Pancreas (tissue), 10 donors: Measurements from ENCODE around the gene UROS. TPM values are rescaled to one million over a fixed set of nuclear protein-coding genes. Genes with fewer than 3 reads are reported as not detected.

Source experiments
- ATAC-seq, 4 donors: fragments of 200-7000 bp; cut with Tn5 transposase; one replicate each; pipeline versions ENCODE4 v1.8.0 to v1.9.1; 2020; ENCODE audit warnings: mild to moderate bottlenecking in 4 of 4, moderate library complexity in 4 of 4
- DNase-seq, 6 donors: peaks; one replicate each; pipeline ENCODE4 v3.0.0-alpha.2; 2020
- FAIRE-seq: peaks from 2 replicates; lab custom pipeline; 2012; peaks lifted over from hg19 to GRCh38; lab: Jason Lieb, UNC
- H3K27ac ChIP-seq, 4 donors: fragments of 200-600 bp; sonication (generic); 1 replicate in 3 of 4; 2 replicates in 1 of 4; pipeline versions ENCODE4 v1.5.0 to v1.8.0; 2020
- H3K27me3 ChIP-seq, 4 donors: fragments of 200-600 bp; one replicate each; pipeline ENCODE4 v1.8.0; 2021
- H3K36me3 ChIP-seq, 3 donors: fragments of 200-600 bp; sonication (generic) in 1 of 3; one replicate each; pipeline versions ENCODE4 v1.5.0 to v1.8.0; 2020 to 2021
- H3K4me1 ChIP-seq, 3 donors: fragments of 200-600 bp; one replicate each; pipeline ENCODE4 v1.8.0; 2021
- H3K4me3 ChIP-seq, 4 donors: fragments of 200-600 bp; sonication (generic) in 2 of 4; one replicate each; pipeline versions ENCODE4 v1.5.0 to v1.8.0; 2020 to 2021
- H3K9me3 ChIP-seq, 4 donors: fragments of 200-600 bp; one replicate each; pipeline ENCODE4 v1.8.0; 2021
- WGBS, 2 donors: extraction: QIAGEN DNeasy Blood & Tissue Kit; methylation state at CpG; one replicate each; pipeline ENCODE4 v1.1.7; 2013; 5-methylcytosine and 5-hydroxymethylcytosine counted together
- intact Hi-C, 3 donors: fragments of 100-400 bp; cut with DNase I; formaldehyde crosslinking; loops; one replicate each; pipeline versions ENCODE4 v1.11.1 to v1.14.2; 2022
- polyA plus RNA-seq, 2 donors: library from polyadenylated mRNA; stranded (reverse); fragments of 200-250 nt; gene quantifications; one replicate each; pipeline ENCODE4 v1.2.3, GENCODE V29; 2013
- total RNA-seq, 6 donors: library from RNA; stranded (reverse); fragmentation: NEBNext Ultra II Directional in 4 of 6; extraction: Animal tissue kit (Norgen Biotek cat#: 25700) in 4 of 6; gene quantifications; one replicate each; pipeline versions ENCODE4 v1.2.1 to v1.2.4, GENCODE V29; 2021 to 2023
- TF ChIP-seq, protein P1 (sequence below), 4 donors: fragments of 200-600 bp; sonication (generic) in 3 of 4; IDR thresholded peaks; one replicate each; pipeline versions ENCODE4 v1.5.0 to v1.8.0; 2021; ENCODE audit warnings: antibody characterized with exemption in 4 of 4
- donor health status: healthy with polysubstance abuse.
- donor health status: DM: no; HTN: no; CAD: no; lungs with moderate emphysema.
- donor health status: DM: no; HTN: no; CAD: no.
- donor health status: control.
- donor health status: control.
- donor health status: Bipolar disorder and iron deficiency.
- donor health status: DM: yes; HTN: yes; CAD: no.
- donor health status: DM: no; HTN: no; CAD: no.
- donor health status: DM: no; HTN: no; CAD: no.
- donor health status: DM: yes; HTN: yes; CAD: no.

The UROS gene
- total RNA-seq (10 to 100 TPM; 12.8 to 20.1 (median 18.1) TPM), polyA plus RNA-seq (10 to 100 TPM; 30.4 to 34.4 TPM)

DNA sequence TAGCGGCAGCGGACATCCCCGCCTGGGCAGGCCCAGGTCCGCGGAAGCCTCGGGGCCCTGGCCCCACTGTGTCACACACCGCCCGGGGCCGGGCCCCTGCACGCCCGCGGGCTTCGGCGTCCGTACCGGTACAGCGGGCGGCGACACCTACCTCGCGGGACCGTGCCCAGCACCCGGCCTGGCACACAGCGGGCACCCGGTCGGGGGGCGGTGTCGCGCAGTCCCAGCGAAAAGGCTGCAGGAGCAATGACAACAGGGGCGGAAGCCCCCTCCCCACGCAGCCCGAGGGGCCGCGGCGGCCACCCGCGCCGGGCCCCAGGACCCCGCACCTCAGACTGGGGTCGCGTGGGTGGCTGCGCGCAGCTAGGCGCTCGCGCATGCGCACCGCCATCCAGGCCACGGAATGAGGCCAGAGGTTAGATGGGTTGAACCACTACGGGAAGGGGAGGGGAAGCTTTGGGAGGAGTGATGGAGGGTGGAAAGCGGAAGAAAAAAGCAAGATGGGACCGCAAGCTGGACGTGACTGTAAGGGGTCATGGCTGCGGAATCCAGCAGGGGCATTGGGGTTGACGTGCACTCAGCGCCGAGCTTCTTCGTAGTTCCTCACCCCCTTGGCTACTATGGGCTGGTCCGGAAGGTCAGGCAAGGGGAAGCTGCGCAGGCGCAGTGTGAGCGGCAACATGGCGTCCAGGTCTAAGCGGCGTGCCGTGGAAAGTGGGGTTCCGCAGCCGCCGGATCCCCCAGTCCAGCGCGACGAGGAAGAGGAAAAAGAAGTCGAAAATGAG is at the start of gene UROS, which contains the start of gene BCCIP:
UROS (minus strand) TSS at position 381 of the 785 bp plus-strand sequence. CDS start 6,759 bp downstream, outside the sequence.
BCCIP (plus strand) TSS at position 669 of the 785 bp plus-strand sequence; CDS start at position 681, 12 bp downstream.
- intact Hi-C loops, result no loop called here
- peak within 1 kb of the TSS; percentile 89 to 99 (median 97) for H3K4me3 ChIP-seq
- WGBS, 2 donors, result 0% methylated on average over 70 to 74 of the region's 74 CpGs
- DNase-seq (peak; percentile 85 to 98 (median 90)), FAIRE-seq (no peak), ATAC-seq (peak; percentile 93 to 97 (median 95))
- no peaks in the 10 kb centered on the region for H3K9me3 ChIP-seq
- peaks cover 0 to 8% (median 3%) of the 10 kb centered on the region in 3 donors for H3K36me3 ChIP-seq
- H3K27ac ChIP-seq, result peak within 1 kb of the TSS; percentile 82 to 94 (median 90)
- peaks cover 23 to 27% (median 24%) of the 10 kb centered on the region in 3 donors for H3K4me1 ChIP-seq
- no peaks in the 10 kb centered on the region for H3K27me3 ChIP-seq
- TF ChIP-seq, protein P1, sequence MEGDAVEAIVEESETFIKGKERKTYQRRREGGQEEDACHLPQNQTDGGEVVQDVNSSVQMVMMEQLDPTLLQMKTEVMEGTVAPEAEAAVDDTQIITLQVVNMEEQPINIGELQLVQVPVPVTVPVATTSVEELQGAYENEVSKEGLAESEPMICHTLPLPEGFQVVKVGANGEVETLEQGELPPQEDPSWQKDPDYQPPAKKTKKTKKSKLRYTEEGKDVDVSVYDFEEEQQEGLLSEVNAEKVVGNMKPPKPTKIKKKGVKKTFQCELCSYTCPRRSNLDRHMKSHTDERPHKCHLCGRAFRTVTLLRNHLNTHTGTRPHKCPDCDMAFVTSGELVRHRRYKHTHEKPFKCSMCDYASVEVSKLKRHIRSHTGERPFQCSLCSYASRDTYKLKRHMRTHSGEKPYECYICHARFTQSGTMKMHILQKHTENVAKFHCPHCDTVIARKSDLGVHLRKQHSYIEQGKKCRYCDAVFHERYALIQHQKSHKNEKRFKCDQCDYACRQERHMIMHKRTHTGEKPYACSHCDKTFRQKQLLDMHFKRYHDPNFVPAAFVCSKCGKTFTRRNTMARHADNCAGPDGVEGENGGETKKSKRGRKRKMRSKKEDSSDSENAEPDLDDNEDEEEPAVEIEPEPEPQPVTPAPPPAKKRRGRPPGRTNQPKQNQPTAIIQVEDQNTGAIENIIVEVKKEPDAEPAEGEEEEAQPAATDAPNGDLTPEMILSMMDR (IDR thresholded peaks at IDR 0.05), result no peak

DNA sequence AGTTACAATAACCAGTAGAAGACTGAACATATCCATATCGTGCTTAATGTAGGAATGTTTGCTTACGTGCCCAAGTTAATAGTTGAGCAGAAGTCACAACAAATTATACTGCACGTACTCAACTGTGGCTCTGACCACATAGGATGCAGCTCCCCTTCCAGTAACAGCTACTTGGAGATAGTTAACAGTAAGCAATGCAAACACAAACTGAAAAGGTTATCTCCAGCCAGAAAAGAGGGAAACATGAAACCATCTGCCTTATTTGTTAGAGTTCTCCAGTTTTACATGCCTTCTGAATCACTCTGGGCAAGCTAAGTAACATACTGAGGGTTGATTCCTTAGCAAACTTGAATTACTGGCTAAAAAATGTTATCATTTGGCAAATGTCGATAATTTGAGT is 48.3 kb upstream of the UROS start:
- Histone ChIP-seq H3K36me3 (peaks cover 0 to 5% (median 5%) of the 10 kb centered on the region in 3 donors), H3K27ac (no peak overlapping the region), H3K9me3 (no peaks in the 10 kb centered on the region), H3K4me1 (peaks cover 3 to 8% (median 8%) of the 10 kb centered on the region in 3 donors), H3K4me3 (no peak overlapping the region), H3K27me3 (no peaks in the 10 kb centered on the region)
- no peak for DNase-seq
- FAIRE-seq, result no peak
- TF ChIP-seq, protein P1 (IDR thresholded peaks at IDR 0.05), result no peak
- ATAC-seq, result peak in 1 of 4 donors; percentile 22
- intact Hi-C loops, result no loop called here
- WGBS, 2 donors, result 59 to 69% methylated on average over 4 of the region's 4 CpGs

DNA sequence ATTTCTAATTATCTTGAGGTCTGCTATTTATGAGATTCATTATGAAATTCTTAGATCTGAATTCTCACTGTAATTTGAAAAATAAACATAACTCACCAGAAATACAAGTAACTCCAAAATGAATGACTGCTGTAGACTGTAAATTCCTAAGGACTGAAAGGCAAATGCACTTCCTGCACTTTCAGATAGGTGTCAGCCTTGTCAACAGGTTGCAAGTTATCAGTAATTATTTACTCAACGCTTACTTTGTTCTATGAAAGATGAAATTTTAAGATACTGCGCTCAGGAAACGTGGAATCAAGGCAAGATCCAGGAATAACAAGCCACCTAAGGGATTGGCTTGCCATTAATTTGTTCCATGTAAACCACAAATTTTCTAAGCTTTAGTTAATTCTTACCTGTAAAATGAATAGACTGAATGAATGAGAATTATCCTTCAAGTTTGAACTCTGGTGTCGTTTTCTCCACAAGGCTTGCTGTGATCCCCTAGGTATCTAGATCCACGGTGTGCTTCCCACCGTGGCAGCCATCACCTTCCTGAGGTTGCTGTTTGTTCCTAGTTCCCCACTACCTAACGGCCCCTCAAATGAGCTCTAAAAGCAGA is 45.4 kb upstream of the UROS start:
- FAIRE-seq (peak; percentile 85), ATAC-seq (peak; percentile 77 to 92 (median 88)), DNase-seq (peak in 1 of 6 donors; percentile 38)
- H3K36me3 ChIP-seq, result peaks cover 0 to 14% (median 7%) of the 10 kb centered on the region in 3 donors
- TF ChIP-seq, protein P1 (IDR thresholded peaks at IDR 0.05), result peak; percentile 54 to 87 (median 84)
- H3K9me3 ChIP-seq, result no peaks in the 10 kb centered on the region
- H3K4me1 ChIP-seq, result peaks cover 3 to 8% (median 8%) of the 10 kb centered on the region in 3 donors
- 29 to 31% methylated on average over 7 of the region's 7 CpGs for WGBS, 2 donors
- H3K4me3 ChIP-seq, result no peak overlapping the region
- H3K27ac ChIP-seq, result no peak overlapping the region
- intact Hi-C loops, result no loop called here
- H3K27me3 ChIP-seq, result no peaks in the 10 kb centered on the region

DNA sequence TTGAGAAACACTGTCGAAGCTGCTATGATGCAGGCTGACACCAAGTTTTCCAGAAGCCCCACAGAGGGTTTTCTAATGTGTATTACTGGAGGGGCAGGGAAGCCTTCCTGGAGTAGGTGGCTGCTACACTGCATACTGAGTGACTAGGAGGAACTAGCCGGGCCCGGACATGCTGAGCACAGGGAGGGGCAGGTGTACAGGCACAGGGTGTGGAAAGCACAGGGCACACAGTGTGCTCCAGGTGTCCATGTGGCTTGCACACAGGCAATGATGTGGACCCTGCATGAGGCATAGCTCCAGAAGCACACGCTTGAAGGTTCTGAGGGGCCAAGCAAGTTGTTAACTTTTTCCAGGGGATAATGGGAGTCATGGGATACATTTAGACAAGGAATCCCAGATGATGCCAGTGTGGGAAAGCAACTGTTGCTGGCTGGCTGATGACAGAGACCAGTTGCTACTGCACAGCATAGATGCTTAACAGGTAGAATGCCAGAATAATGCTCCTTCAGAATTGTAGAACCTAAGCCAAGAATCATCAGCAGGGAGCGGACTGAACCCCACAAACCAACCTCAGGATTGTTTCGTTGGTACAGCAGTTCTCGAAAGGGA is 43.5 kb upstream of the UROS start:
- no peak for DNase-seq
- Histone ChIP-seq H3K9me3 (no peaks in the 10 kb centered on the region), H3K27me3 (no peaks in the 10 kb centered on the region), H3K4me3 (no peak overlapping the region), H3K36me3 (peaks cover 0 to 14% (median 7%) of the 10 kb centered on the region in 3 donors), H3K4me1 (peaks cover 3 to 8% (median 7%) of the 10 kb centered on the region in 3 donors), H3K27ac (no peak overlapping the region)
- no peak for FAIRE-seq
- TF ChIP-seq, protein P1 (IDR thresholded peaks at IDR 0.05), result no peak
- peak in 1 of 4 donors; percentile 14 for ATAC-seq
- intact Hi-C loops, result no loop called here
- WGBS, 2 donors, result 93 to 96% methylated on average over 7 of the region's 7 CpGs
